ENCODE results near the gene ZBTB8OS.

Gene ZBTB8OS

GRCh38 chr1:32612189-32612881 lies 38.0 kb downstream of the ZBTB8OS start:
- no peak overlapping the region for H3K27ac ChIP-seq (ENCODE audit: low read depth, low read length)
- no peaks in the 10 kb centered on the region for H3K9me3 ChIP-seq (ENCODE audit: control insufficient read depth in 1 of 2, low read length in 2 of 2)
- peak overlapping the region; percentile 35 to 39 for H3K9ac ChIP-seq (ENCODE audit: low read depth in 1 of 2, low read length in 2 of 2)
- H3K27me3 ChIP-seq (ENCODE audit: control insufficient read depth in 1 of 2, insufficient read depth in 2 of 2, low read length in 2 of 2), result no peaks in the 10 kb centered on the region
- H3K36me3 ChIP-seq (ENCODE audit: control insufficient read depth in 1 of 2, insufficient read depth in 2 of 2, low read length in 2 of 2), result no peaks in the 10 kb centered on the region
- H3K4me1 ChIP-seq (ENCODE audit: control insufficient read depth in 1 of 2, insufficient read depth in 2 of 2, low read length in 2 of 2), result peaks cover 0 to 6% of the 10 kb centered on the region in 2 donors
- peak overlapping the region; percentile 72 to 76 for H3K4me3 ChIP-seq (ENCODE audit: low read depth in 1 of 2, low read length in 2 of 2)

- no peaks in the 10 kb centered on the region for H3K9me3 ChIP-seq (ENCODE audit: control insufficient read depth in 1 of 2, low read length in 2 of 2)
- H3K27me3 ChIP-seq (ENCODE audit: control insufficient read depth in 1 of 2, insufficient read depth in 2 of 2, low read length in 2 of 2), result no peaks in the 10 kb centered on the region
- no peaks in the 10 kb centered on the region for H3K36me3 ChIP-seq (ENCODE audit: control insufficient read depth in 1 of 2, insufficient read depth in 2 of 2, low read length in 2 of 2)
- peak overlapping the region; percentile 72 to 76 for H3K4me3 ChIP-seq (ENCODE audit: low read depth in 1 of 2, low read length in 2 of 2)
- peaks cover 0 to 6% of the 10 kb centered on the region in 2 donors for H3K4me1 ChIP-seq (ENCODE audit: control insufficient read depth in 1 of 2, insufficient read depth in 2 of 2, low read length in 2 of 2)
- H3K27ac ChIP-seq (ENCODE audit: low read depth, low read length), result no peak overlapping the region
- peak overlapping the region; percentile 35 to 39 for H3K9ac ChIP-seq (ENCODE audit: low read depth in 1 of 2, low read length in 2 of 2)
These were observed 38.5 kb downstream of the ZBTB8OS start for GRCh38 chr1:32611859-32612188.

- H3K4me3 ChIP-seq (ENCODE audit: low read depth in 1 of 2, low read length in 2 of 2), result no peak overlapping the region
- no peaks in the 10 kb centered on the region for H3K9me3 ChIP-seq (ENCODE audit: control insufficient read depth in 1 of 2, low read length in 2 of 2)
- no peak overlapping the region for H3K27ac ChIP-seq (ENCODE audit: low read depth, low read length)
- H3K4me1 ChIP-seq (ENCODE audit: control insufficient read depth in 1 of 2, insufficient read depth in 2 of 2, low read length in 2 of 2), result peaks cover 0 to 6% of the 10 kb centered on the region in 2 donors
- no peaks in the 10 kb centered on the region for H3K27me3 ChIP-seq (ENCODE audit: control insufficient read depth in 1 of 2, insufficient read depth in 2 of 2, low read length in 2 of 2)
- H3K36me3 ChIP-seq (ENCODE audit: control insufficient read depth in 1 of 2, insufficient read depth in 2 of 2, low read length in 2 of 2), result no peaks in the 10 kb centered on the region
- H3K9ac ChIP-seq (ENCODE audit: low read depth in 1 of 2, low read length in 2 of 2), result no peak overlapping the region
These were observed 41.2 kb downstream of the ZBTB8OS start for GRCh38 chr1:32609180-32609579.

GRCh38 chr1:32606565-32607371 lies 43.6 kb downstream of the ZBTB8OS start:
- Histone ChIP-seq H3K4me3 (ENCODE audit: low read depth in 1 of 2, low read length in 2 of 2) (no peak overlapping the region), H3K9me3 (ENCODE audit: control insufficient read depth in 1 of 2, low read length in 2 of 2) (no peaks in the 10 kb centered on the region), H3K36me3 (ENCODE audit: control insufficient read depth in 1 of 2, insufficient read depth in 2 of 2, low read length in 2 of 2) (no peaks in the 10 kb centered on the region), H3K27me3 (ENCODE audit: control insufficient read depth in 1 of 2, insufficient read depth in 2 of 2, low read length in 2 of 2) (no peaks in the 10 kb centered on the region), H3K27ac (ENCODE audit: low read depth, low read length) (no peak overlapping the region), H3K4me1 (ENCODE audit: control insufficient read depth in 1 of 2, insufficient read depth in 2 of 2, low read length in 2 of 2) (peaks cover 0 to under 1% of the 10 kb centered on the region in 2 donors), H3K9ac (ENCODE audit: low read depth in 1 of 2, low read length in 2 of 2) (no peak overlapping the region)

- Histone ChIP-seq H3K4me3 (ENCODE audit: low read depth in 1 of 2, low read length in 2 of 2) (no peak overlapping the region), H3K27ac (ENCODE audit: low read depth, low read length) (no peak overlapping the region), H3K9me3 (ENCODE audit: control insufficient read depth in 1 of 2, low read length in 2 of 2) (no peaks in the 10 kb centered on the region), H3K9ac (ENCODE audit: low read depth in 1 of 2, low read length in 2 of 2) (no peak overlapping the region), H3K27me3 (ENCODE audit: control insufficient read depth in 1 of 2, insufficient read depth in 2 of 2, low read length in 2 of 2) (no peaks in the 10 kb centered on the region), H3K36me3 (ENCODE audit: control insufficient read depth in 1 of 2, insufficient read depth in 2 of 2, low read length in 2 of 2) (no peaks in the 10 kb centered on the region), H3K4me1 (ENCODE audit: control insufficient read depth in 1 of 2, insufficient read depth in 2 of 2, low read length in 2 of 2) (no peaks in the 10 kb centered on the region)
These were observed 44.5 kb downstream of the ZBTB8OS start for GRCh38 chr1:32605711-32606424.

DNA sequence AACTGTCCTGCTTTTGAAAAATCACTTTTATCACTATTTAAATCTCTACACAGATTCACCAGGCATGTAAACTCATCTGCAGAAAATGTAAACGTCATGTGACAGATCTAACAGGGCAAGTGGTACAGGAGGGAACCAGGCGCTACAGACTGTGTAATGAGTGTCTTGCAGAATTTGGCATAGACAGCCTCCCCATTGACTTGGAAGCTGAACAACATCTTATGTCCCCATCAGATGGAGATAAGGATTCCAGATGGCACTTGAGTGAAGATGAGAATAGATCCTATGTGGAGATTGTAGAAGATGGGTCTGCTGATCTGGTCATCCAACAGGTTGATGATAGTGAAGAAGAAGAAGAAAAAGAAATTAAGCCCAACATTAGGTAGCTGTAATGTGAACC lies 50.3 kb downstream of the ZBTB8OS start:
- Histone ChIP-seq H3K9me3 (ENCODE audit: control insufficient read depth in 1 of 2, low read length in 2 of 2) (no peaks in the 10 kb centered on the region), H3K36me3 (ENCODE audit: control insufficient read depth in 1 of 2, insufficient read depth in 2 of 2, low read length in 2 of 2) (peaks cover 9 to 16% of the 10 kb centered on the region in 2 donors), H3K4me3 (ENCODE audit: low read depth in 1 of 2, low read length in 2 of 2) (no peak overlapping the region), H3K27me3 (ENCODE audit: control insufficient read depth in 1 of 2, insufficient read depth in 2 of 2, low read length in 2 of 2) (no peaks in the 10 kb centered on the region), H3K4me1 (ENCODE audit: control insufficient read depth in 1 of 2, insufficient read depth in 2 of 2, low read length in 2 of 2) (no peaks in the 10 kb centered on the region), H3K9ac (ENCODE audit: low read depth in 1 of 2, low read length in 2 of 2) (no peak overlapping the region), H3K27ac (ENCODE audit: low read depth, low read length) (no peak overlapping the region)

- Histone ChIP-seq H3K9me3 (ENCODE audit: control insufficient read depth in 1 of 2, low read length in 2 of 2) (no peaks in the 10 kb centered on the region), H3K4me3 (ENCODE audit: low read depth in 1 of 2, low read length in 2 of 2) (no peak overlapping the region), H3K36me3 (ENCODE audit: control insufficient read depth in 1 of 2, insufficient read depth in 2 of 2, low read length in 2 of 2) (peaks cover 0 to 24% of the 10 kb centered on the region in 2 donors), H3K9ac (ENCODE audit: low read depth in 1 of 2, low read length in 2 of 2) (no peak overlapping the region), H3K4me1 (ENCODE audit: control insufficient read depth in 1 of 2, insufficient read depth in 2 of 2, low read length in 2 of 2) (no peaks in the 10 kb centered on the region), H3K27ac (ENCODE audit: low read depth, low read length) (no peak overlapping the region), H3K27me3 (ENCODE audit: control insufficient read depth in 1 of 2, insufficient read depth in 2 of 2, low read length in 2 of 2) (no peaks in the 10 kb centered on the region)
These were observed 57.4 kb downstream of the ZBTB8OS start for GRCh38 chr1:32592943-32593342.

- Histone ChIP-seq H3K36me3 (ENCODE audit: control insufficient read depth in 1 of 2, insufficient read depth in 2 of 2, low read length in 2 of 2) (no peaks in the 10 kb centered on the region), H3K9me3 (ENCODE audit: control insufficient read depth in 1 of 2, low read length in 2 of 2) (no peaks in the 10 kb centered on the region), H3K27ac (ENCODE audit: low read depth, low read length) (no peak overlapping the region), H3K9ac (ENCODE audit: low read depth in 1 of 2, low read length in 2 of 2) (no peak overlapping the region), H3K4me3 (ENCODE audit: low read depth in 1 of 2, low read length in 2 of 2) (no peak overlapping the region), H3K4me1 (ENCODE audit: control insufficient read depth in 1 of 2, insufficient read depth in 2 of 2, low read length in 2 of 2) (no peaks in the 10 kb centered on the region), H3K27me3 (ENCODE audit: control insufficient read depth in 1 of 2, insufficient read depth in 2 of 2, low read length in 2 of 2) (no peaks in the 10 kb centered on the region)
These were observed 69.9 kb downstream of the ZBTB8OS start for GRCh38 chr1:32580348-32581017.

Measured in duodenal mucosa (tissue), 2 donors.